Tibial artery (tissue), 4 donors: ENCODE measurements around the gene BRWD1.

Source experiments
- DNase-seq, 2 donors: peaks; one replicate each; pipeline ENCODE4 v3.0.0-alpha.2; 2019
- H3K27ac ChIP-seq, 2 donors: fragments of 200-600 bp; sonication (generic) in 1 of 2; 1 replicate in 1 of 2; 2 replicates in 1 of 2; pipeline ENCODE4 v1.5.1; 2018 to 2019; ENCODE audit warnings: mild to moderate bottlenecking in 1 of 2
- H3K27me3 ChIP-seq, 2 donors: fragments of 200-600 bp; sonication (generic) in 1 of 2; one replicate each; pipeline versions ENCODE4 v1.5.1 to v1.6.0; 2016 to 2019
- H3K36me3 ChIP-seq, 3 donors: fragments of 200-600 bp; sonication (generic) in 2 of 3; one replicate each; pipeline ENCODE4 v1.5.1; 2016 to 2019; ENCODE audit warnings: mild to moderate bottlenecking in 2 of 3
- H3K4me1 ChIP-seq, 4 donors: fragments of 200-600 bp; sonication (generic) in 2 of 4; 1 replicate in 3 of 4; 2 replicates in 1 of 4; pipeline ENCODE4 v1.5.1; 2016 to 2019
- H3K4me3 ChIP-seq, 2 donors: fragments of 200-600 bp; sonication (generic) in 1 of 2; 1 replicate in 1 of 2; 2 replicates in 1 of 2; pipeline ENCODE4 v1.5.1; 2018 to 2019; ENCODE audit warnings: mild to moderate bottlenecking in 2 of 2
- H3K9me3 ChIP-seq, 3 donors: fragments of 200-600 bp; sonication (generic) in 1 of 3; one replicate each; pipeline ENCODE4 v1.5.1; 2016 to 2019
- CTCF ChIP-seq, 2 experiments: fragments of 200-600 bp in 1 of 2; fragments of 450-650 bp in 1 of 2; IDR thresholded peaks; one replicate each; pipeline ENCODE4 v1.5.1; 2017 to 2019; ENCODE audit warnings: antibody characterized with exemption in 2 of 2, mild to moderate bottlenecking in 1 of 2, moderate library complexity in 1 of 2
- intact Hi-C: fragments of 100-400 bp; cut with DNase I; formaldehyde crosslinking; loops from one replicate; pipeline ENCODE4 v1.15.0; 2023; ENCODE audit warnings: low total_unique reads

Gene BRWD1

GRCh38 chr21:39208624-39209333 lies 104.7 kb downstream of the BRWD1 start:
- no peak overlapping the region for H3K27ac ChIP-seq
- H3K4me3 ChIP-seq, result no peak overlapping the region
- H3K36me3 ChIP-seq, result peaks cover 19 to 64% (median 24%) of the 10 kb centered on the region in 3 donors
- intact Hi-C loops, result no loop called here
- no peak for DNase-seq
- no peak for TF ChIP-seq CTCF (IDR thresholded peaks at IDR 0.05)
- H3K4me1 ChIP-seq, result no peaks in the 10 kb centered on the region
- no peaks in the 10 kb centered on the region for H3K9me3 ChIP-seq
- H3K27me3 ChIP-seq, result no peaks in the 10 kb centered on the region

- DNase-seq, result no peak
- Histone ChIP-seq H3K36me3 (peaks cover 46 to 79% (median 54%) of the 10 kb centered on the region in 3 donors), H3K27ac (no peak overlapping the region), H3K9me3 (no peaks in the 10 kb centered on the region), H3K4me1 (no peaks in the 10 kb centered on the region), H3K4me3 (no peak overlapping the region), H3K27me3 (no peaks in the 10 kb centered on the region)
- intact Hi-C loops, result no loop called here
- peak in 1 of 2 experiments; percentile 14 for TF ChIP-seq CTCF (IDR thresholded peaks at IDR 0.05)
These were observed 109.3 kb downstream of the BRWD1 start for GRCh38 chr21:39204134-39204533.

GRCh38 chr21:39198800-39199199 lies 114.6 kb downstream of the BRWD1 start:
- Histone ChIP-seq H3K27ac (no peak overlapping the region), H3K4me3 (no peak overlapping the region), H3K27me3 (no peaks in the 10 kb centered on the region), H3K9me3 (no peaks in the 10 kb centered on the region), H3K4me1 (no peaks in the 10 kb centered on the region), H3K36me3 (peaks cover 58 to 95% (median 64%) of the 10 kb centered on the region in 3 donors)
- no peak for TF ChIP-seq CTCF (IDR thresholded peaks at IDR 0.05)
- intact Hi-C loops, result no loop called here
- DNase-seq, result no peak

- no peak overlapping the region for H3K27ac ChIP-seq
These were observed 115.8 kb downstream of the BRWD1 start for GRCh38 chr21:39197448-39198233.

GRCh38 chr21:39196838-39197237 lies 116.6 kb downstream of the BRWD1 start:
- H3K27me3 ChIP-seq, result no peaks in the 10 kb centered on the region
- H3K36me3 ChIP-seq, result peaks cover 55 to 83% (median 58%) of the 10 kb centered on the region in 3 donors
- intact Hi-C loops, result no loop called here
- H3K4me1 ChIP-seq, result no peaks in the 10 kb centered on the region
- no peak for DNase-seq
- H3K27ac ChIP-seq, result no peak overlapping the region
- no peak overlapping the region for H3K4me3 ChIP-seq
- no peaks in the 10 kb centered on the region for H3K9me3 ChIP-seq
- TF ChIP-seq CTCF (IDR thresholded peaks at IDR 0.05), result no peak

More at GRCh38 chr21:39197448-39198233, 115.8 kb downstream of the BRWD1 start:
- intact Hi-C loops, result no loop called here
- no peaks in the 10 kb centered on the region for H3K27me3 ChIP-seq
- DNase-seq, result no peak
- no peak for TF ChIP-seq CTCF (IDR thresholded peaks at IDR 0.05)
- H3K9me3 ChIP-seq, result no peaks in the 10 kb centered on the region
- H3K4me3 ChIP-seq, result no peak overlapping the region
- H3K4me1 ChIP-seq, result no peaks in the 10 kb centered on the region
- peaks cover 58 to 87% (median 64%) of the 10 kb centered on the region in 3 donors for H3K36me3 ChIP-seq
